DMS 273 (cell line): ENCODE measurements around the gene DNAJC24.

ENCODE experiments used
- DNase-seq: peaks from one replicate; lab custom pipeline; 2025; ENCODE audit not compliant: unreplicated experiment; lab: John Stamatoyannopoulos, UW

DNAJC24 gene

GRCh38 chr11:31414338-31414737 lies 44.7 kb downstream of the DNAJC24 start:
- DNase-seq, result no peak

- DNase-seq, result no peak
Observed at GRCh38 chr11:31415435-31415834, 45.8 kb downstream of the DNAJC24 start.

- no peak for DNase-seq
Observed at GRCh38 chr11:31417357-31417756, 47.7 kb downstream of the DNAJC24 start.

- no peak for DNase-seq
Observed at GRCh38 chr11:31417816-31418215, 48.2 kb downstream of the DNAJC24 start.

GRCh38 chr11:31419138-31419537 lies 49.5 kb downstream of the DNAJC24 start:
- no peak for DNase-seq

GRCh38 chr11:31419669-31420068 lies 50.0 kb downstream of the DNAJC24 start:
- no peak for DNase-seq

- no peak for DNase-seq
Observed at GRCh38 chr11:31421820-31422219, 52.2 kb downstream of the DNAJC24 start.

- DNase-seq, result no peak
Observed at GRCh38 chr11:31422703-31423102, 53.0 kb downstream of the DNAJC24 start.

GRCh38 chr11:31424652-31425051 lies 55.0 kb downstream of the DNAJC24 start:
- no peak for DNase-seq

GRCh38 chr11:31433851-31434250 lies 64.2 kb downstream of the DNAJC24 start:
- DNase-seq, result no peak

- no peak for DNase-seq
Observed at GRCh38 chr11:31437742-31438435, 68.2 kb downstream of the DNAJC24 start.

GRCh38 chr11:31441296-31441695 lies 71.6 kb downstream of the DNAJC24 start:
- DNase-seq, result no peak

- no peak for DNase-seq
Observed at GRCh38 chr11:31442086-31442485, 72.4 kb downstream of the DNAJC24 start.

GRCh38 chr11:31443802-31444201 lies 74.1 kb downstream of the DNAJC24 start:
- no peak for DNase-seq

- DNase-seq, result no peak
Observed at GRCh38 chr11:31445621-31446020, 76.0 kb downstream of the DNAJC24 start.

GRCh38 chr11:31449040-31449439 lies 79.4 kb downstream of the DNAJC24 start:
- no peak for DNase-seq

GRCh38 chr11:31450841-31451240 lies 81.2 kb downstream of the DNAJC24 start:
- no peak for DNase-seq

GRCh38 chr11:31455177-31455576 lies 85.5 kb downstream of the DNAJC24 start:
- DNase-seq, result no peak

- no peak for DNase-seq
Observed at GRCh38 chr11:31464436-31464835, 94.8 kb downstream of the DNAJC24 start.

GRCh38 chr11:31474083-31474482 lies 104.4 kb downstream of the DNAJC24 start:
- no peak for DNase-seq

- DNase-seq, result no peak
Observed at GRCh38 chr11:31477528-31478222, 108.0 kb downstream of the DNAJC24 start.

GRCh38 chr11:31478223-31478590 lies 108.5 kb downstream of the DNAJC24 start:
- no peak for DNase-seq

GRCh38 chr11:31479066-31479465 lies 109.4 kb downstream of the DNAJC24 start:
- no peak for DNase-seq
